ENCODE data around the gene MBOAT2.

GRCh38 chr2:9010866-9011265 is 7.4 kb upstream of the MBOAT2 start:
- no peak for TF ChIP-seq CTCF (IDR thresholded peaks at IDR 0.05; ENCODE audit: low read depth, low read length, missing input control)
- TF ChIP-seq YY1 (IDR thresholded peaks at IDR 0.05): no peak
- TF ChIP-seq TAF1 (conservative IDR thresholded peaks at IDR 0.05): no peak
- TF ChIP-seq MAX (IDR thresholded peaks at IDR 0.05): no peak
- TF ChIP-seq HNF4G (IDR thresholded peaks at IDR 0.05): no peak
